Muscle layer of colon (tissue), 2 donors: ENCODE data around the gene PRKCD.

ENCODE experiments used
- H3K27ac ChIP-seq: one replicate; pipeline ENCODE4 v1.7.0; 2013; ENCODE audit warnings: low read depth, mild to moderate bottlenecking, low read length, moderate library complexity
- H3K27me3 ChIP-seq, 2 donors: one replicate each; pipeline ENCODE4 v1.7.0; 2013; ENCODE audit warnings: low read length in 2 of 2, mild to moderate bottlenecking in 2 of 2; ENCODE audit not compliant: insufficient read depth in 2 of 2, control insufficient read depth in 1 of 2
- H3K36me3 ChIP-seq: one replicate; pipeline ENCODE4 v1.7.0; 2013; ENCODE audit warnings: mild to moderate bottlenecking, low read length; ENCODE audit not compliant: insufficient read depth
- H3K4me1 ChIP-seq: one replicate; pipeline ENCODE4 v1.7.0; 2013; ENCODE audit warnings: mild to moderate bottlenecking, low read length; ENCODE audit not compliant: insufficient read depth
- H3K4me3 ChIP-seq, 2 donors: one replicate each; pipeline ENCODE4 v1.7.0; 2013; ENCODE audit warnings: low read length in 2 of 2, low read depth in 1 of 2, mild to moderate bottlenecking in 1 of 2, moderate library complexity in 1 of 2
- H3K9ac ChIP-seq: one replicate; pipeline ENCODE4 v1.7.0; 2013; ENCODE audit warnings: low read length
- H3K9me3 ChIP-seq: one replicate; pipeline ENCODE4 v1.7.0; 2013; ENCODE audit warnings: mild to moderate bottlenecking, low read length
- donor health status: abdominal sarcoma.
- donor health status: Adenocarcinoma of cecum.

PRKCD gene

GRCh38 chr3:53160061-53160659 lies 849 bp upstream of the PRKCD start:
- H3K9ac ChIP-seq = no peak overlapping the region
- H3K4me1 ChIP-seq = peaks cover 12% of the 10 kb centered on the region
- peaks cover 0 to 5% of the 10 kb centered on the region in 2 donors for H3K27me3 ChIP-seq
- H3K9me3 ChIP-seq = no peaks in the 10 kb centered on the region
- H3K27ac ChIP-seq = peak overlapping the region; percentile 52
- peak overlapping the region; percentile 59 to 85 for H3K4me3 ChIP-seq
- no peaks in the 10 kb centered on the region for H3K36me3 ChIP-seq

GRCh38 chr3:53161450-53161819 lies 426 bp downstream of the PRKCD start:
- Histone ChIP-seq H3K4me1 (peaks cover 12% of the 10 kb centered on the region), H3K9ac (no peak overlapping the region), H3K4me3 (peak overlapping the region; percentile 55 to 85), H3K27me3 (no peaks in the 10 kb centered on the region), H3K36me3 (no peaks in the 10 kb centered on the region), H3K27ac (peak overlapping the region; percentile 78), H3K9me3 (no peaks in the 10 kb centered on the region)

- Histone ChIP-seq H3K9me3 (no peaks in the 10 kb centered on the region), H3K9ac (no peak overlapping the region), H3K36me3 (no peaks in the 10 kb centered on the region), H3K4me1 (peaks cover 12% of the 10 kb centered on the region), H3K4me3 (peak overlapping the region; percentile 43 to 85), H3K27ac (no peak overlapping the region), H3K27me3 (no peaks in the 10 kb centered on the region)
These were observed 1.0 kb downstream of the PRKCD start for GRCh38 chr3:53161820-53162671.

GRCh38 chr3:53162672-53163443 lies 1.8 kb downstream of the PRKCD start:
- H3K9me3 ChIP-seq = no peaks in the 10 kb centered on the region
- H3K4me1 ChIP-seq = peaks cover 15% of the 10 kb centered on the region
- no peak overlapping the region for H3K9ac ChIP-seq
- H3K27ac ChIP-seq = no peak overlapping the region
- H3K36me3 ChIP-seq = no peaks in the 10 kb centered on the region
- peak overlapping the region in 1 of 2 donors; percentile 43 for H3K4me3 ChIP-seq
- H3K27me3 ChIP-seq = no peaks in the 10 kb centered on the region

GRCh38 chr3:53163444-53164387 lies 2.7 kb downstream of the PRKCD start:
- Histone ChIP-seq H3K9ac (no peak overlapping the region), H3K27me3 (no peaks in the 10 kb centered on the region), H3K36me3 (no peaks in the 10 kb centered on the region), H3K27ac (no peak overlapping the region), H3K4me1 (peaks cover 16% of the 10 kb centered on the region), H3K4me3 (no peak overlapping the region), H3K9me3 (no peaks in the 10 kb centered on the region)

GRCh38 chr3:53164911-53165310 lies 3.9 kb downstream of the PRKCD start:
- Histone ChIP-seq H3K36me3 (no peaks in the 10 kb centered on the region), H3K4me1 (peaks cover 13% of the 10 kb centered on the region), H3K9me3 (no peaks in the 10 kb centered on the region), H3K27me3 (no peaks in the 10 kb centered on the region), H3K9ac (no peak overlapping the region), H3K27ac (no peak overlapping the region), H3K4me3 (no peak overlapping the region)

GRCh38 chr3:53166206-53166605 lies 5.2 kb downstream of the PRKCD start:
- H3K27me3 ChIP-seq = no peaks in the 10 kb centered on the region
- H3K4me3 ChIP-seq = no peak overlapping the region
- no peaks in the 10 kb centered on the region for H3K9me3 ChIP-seq
- H3K9ac ChIP-seq = no peak overlapping the region
- no peak overlapping the region for H3K27ac ChIP-seq
- peaks cover 7% of the 10 kb centered on the region for H3K4me1 ChIP-seq
- H3K36me3 ChIP-seq = no peaks in the 10 kb centered on the region

GRCh38 chr3:53166781-53167291 lies 5.8 kb downstream of the PRKCD start:
- Histone ChIP-seq H3K9me3 (no peaks in the 10 kb centered on the region), H3K9ac (no peak overlapping the region), H3K36me3 (no peaks in the 10 kb centered on the region), H3K27ac (no peak overlapping the region), H3K4me1 (peaks cover 11% of the 10 kb centered on the region), H3K27me3 (no peaks in the 10 kb centered on the region), H3K4me3 (no peak overlapping the region)

- H3K9ac ChIP-seq = no peak overlapping the region
- H3K4me1 ChIP-seq = peaks cover 11% of the 10 kb centered on the region
- H3K27me3 ChIP-seq = no peaks in the 10 kb centered on the region
- no peak overlapping the region for H3K27ac ChIP-seq
- no peaks in the 10 kb centered on the region for H3K36me3 ChIP-seq
- no peaks in the 10 kb centered on the region for H3K9me3 ChIP-seq
- H3K4me3 ChIP-seq = no peak overlapping the region
These were observed 6.6 kb downstream of the PRKCD start for GRCh38 chr3:53167418-53168174.

- H3K9me3 ChIP-seq = no peaks in the 10 kb centered on the region
- H3K27ac ChIP-seq = no peak overlapping the region
- H3K9ac ChIP-seq = no peak overlapping the region
- H3K4me3 ChIP-seq = no peak overlapping the region
- H3K27me3 ChIP-seq = no peaks in the 10 kb centered on the region
- H3K4me1 ChIP-seq = peaks cover 11% of the 10 kb centered on the region
- H3K36me3 ChIP-seq = no peaks in the 10 kb centered on the region
These were observed 7.3 kb downstream of the PRKCD start for GRCh38 chr3:53168175-53168923.
